Measurements from ENCODE around the gene LCP2.

The LCP2 gene

DNA sequence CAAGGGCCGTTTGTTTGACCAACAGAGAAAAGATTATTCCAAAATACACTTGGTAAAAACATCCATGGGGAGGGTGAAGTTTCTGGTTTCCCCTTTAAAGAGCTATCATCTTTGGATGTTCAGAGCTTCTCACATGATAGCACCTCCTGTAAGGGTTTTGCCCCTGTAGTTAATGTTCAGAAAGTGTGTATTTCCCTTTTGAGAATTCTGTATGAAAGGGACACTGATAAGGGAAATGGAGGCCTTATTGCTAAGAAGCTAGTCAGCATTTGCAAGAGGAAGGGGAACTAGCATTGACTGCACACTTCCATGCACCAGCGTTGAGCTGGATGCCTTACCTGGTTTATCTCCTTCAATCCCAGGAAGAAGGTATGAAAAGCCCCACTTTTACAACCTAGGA is 96.3 kb downstream of the LCP2 start:
- H3K27me3 Mint-ChIP-seq, result peaks cover 14 to 19% of the 10 kb centered on the region in 2 donors
- H3K4me1 Mint-ChIP-seq, result no peaks in the 10 kb centered on the region
- H3K36me3 Mint-ChIP-seq, result no peaks in the 10 kb centered on the region
- no peak for DNase-seq
- H3K27ac Mint-ChIP-seq, result peak overlapping the region; percentile 75
- ATAC-seq (replicated peaks), result peak; percentile 56 to 57
- H3K9me3 Mint-ChIP-seq, result no peaks in the 10 kb centered on the region
- H3K4me3 Mint-ChIP-seq, result no peak overlapping the region

DNA sequence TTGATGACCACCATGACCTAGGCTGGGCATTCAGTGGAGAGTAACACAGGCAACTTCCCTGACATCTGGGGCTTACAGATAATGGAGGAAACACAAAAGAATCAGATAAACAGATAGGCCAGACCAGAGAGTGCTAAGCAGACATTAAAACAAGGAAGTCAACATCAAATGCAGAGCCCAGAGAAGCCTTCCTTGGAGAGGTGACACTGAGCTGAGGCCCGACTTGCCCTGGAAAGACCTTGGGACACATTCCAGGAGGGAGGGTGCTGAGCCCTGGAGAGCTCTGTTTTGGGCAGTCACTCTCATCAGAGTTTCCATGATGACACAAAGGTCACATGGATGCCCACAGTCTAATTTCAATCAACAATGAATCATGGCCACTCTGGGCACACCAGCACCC is 96.7 kb downstream of the LCP2 start:
- Mint-ChIP-seq H3K36me3 (no peaks in the 10 kb centered on the region), H3K27ac (peak overlapping the region; percentile 75), H3K9me3 (no peaks in the 10 kb centered on the region), H3K4me3 (no peak overlapping the region), H3K4me1 (no peaks in the 10 kb centered on the region), H3K27me3 (peaks cover 13 to 14% of the 10 kb centered on the region in 2 donors)
- DNase-seq, result no peak
- peak; percentile 25 to 66 for ATAC-seq (replicated peaks)
